HepG2 (cell line): Measurements from ENCODE around the gene CEP131. TPM values are rescaled to one million over a fixed set of nuclear protein-coding genes. Genes with fewer than 3 reads are reported as not detected.

Experiments used
- FOXK2 ChIP-seq: fragments of 450-650 bp; IDR thresholded peaks from 2 replicates; pipeline ENCODE4 v1.6.1; 2016
- FOXM1 ChIP-seq: sonication (generic); formaldehyde crosslinking; IDR thresholded peaks from 2 replicates; pipeline ENCODE4 v1.5.0; 2020; ENCODE audit warnings: missing genetic modification reagents
- HDAC6 ChIP-seq: fragments of 200-600 bp; sonication (generic); IDR thresholded peaks from 2 replicates; pipeline ENCODE4 v1.7.0; 2017; ENCODE audit warnings: mild to moderate bottlenecking, antibody characterized with exemption, low read length, low read depth
- HHEX ChIP-seq: IDR thresholded peaks from 2 replicates; pipeline ENCODE4 v1.6.1; 2016; ENCODE audit warnings: control low read depth
- IKZF1 ChIP-seq: fragments of 450-650 bp; IDR thresholded peaks from 2 replicates; pipeline ENCODE4 v1.7.1; 2016
- MBD4 ChIP-seq: IDR thresholded peaks from 2 replicates; pipeline ENCODE4 v1.6.1; 2012; ENCODE audit warnings: low read length, inconsistent platforms, borderline replicate concordance
- MTA3 ChIP-seq: sonication (generic); formaldehyde crosslinking; IDR thresholded peaks from 2 replicates; pipeline ENCODE4 v1.4.0; 2020; ENCODE audit warnings: missing genetic modification reagents
- ZFP36 ChIP-seq: fragments of 150-350 bp; IDR thresholded peaks from 2 replicates; pipeline ENCODE4 v1.6.1; 2018; ENCODE audit warnings: borderline replicate concordance, low read length, low read depth; ENCODE audit not compliant: partially characterized antibody
- ZNF224 ChIP-seq: sonication (generic); formaldehyde crosslinking; IDR thresholded peaks from 2 replicates; pipeline ENCODE4 v1.5.0; 2020; ENCODE audit warnings: mild to moderate bottlenecking, missing genetic modification reagents
- ZNF263 ChIP-seq: sonication (generic); formaldehyde crosslinking; IDR thresholded peaks from 2 replicates; pipeline ENCODE4 v1.4.0; 2020; ENCODE audit warnings: missing genetic modification reagents
- ZNF800 ChIP-seq: sonication (generic); formaldehyde crosslinking; IDR thresholded peaks from 2 replicates; pipeline ENCODE4 v1.4.0; 2020; ENCODE audit warnings: missing genetic modification reagents
- ZSCAN29 ChIP-seq: sonication (generic); formaldehyde crosslinking; conservative IDR thresholded peaks from 2 replicates; pipeline ENCODE4 v1.4.0; 2020; ENCODE audit warnings: mild to moderate bottlenecking, missing genetic modification reagents
- polyA plus RNA-seq, 8 experiments: library from polyadenylated mRNA; depleted of rRNA in 3 of 8; stranded (reverse) in 7 of 8; unstranded in 1 of 8; fragments of >200 nt; fragmentation: Illumina TruSeq in 4 of 8; extraction: Trizol in 4 of 8; gene quantifications; 2 replicates each; pipeline versions ENCODE4 v1.2.1 to v1.2.3, GENCODE V29; 2011 to 2016; ENCODE audit warnings: low read depth in 4 of 8, missing spikeins in 1 of 8, mixed read lengths in 1 of 8; ENCODE audit not compliant: insufficient read depth in 1 of 8
- total RNA-seq, 5 experiments: library from RNA; depleted of rRNA; stranded (reverse); fragments of >200 nt; fragmentation: Illumina TruSeq; extraction: Trizol; gene quantifications; 2 replicates each; pipeline ENCODE4 v1.2.3, GENCODE V29; 2016; ENCODE audit warnings: low read depth in 1 of 5
- TF ChIP-seq, protein P1 (sequence below): sonication (generic); formaldehyde crosslinking; IDR thresholded peaks from 2 replicates; pipeline ENCODE4 v1.9.0; 2021; ENCODE audit warnings: missing genetic modification reagents, borderline replicate concordance
- TF ChIP-seq, protein P2 (sequence below): sonication (generic); formaldehyde crosslinking; conservative IDR thresholded peaks from 2 replicates; pipeline ENCODE4 v1.8.0; 2022; ENCODE audit warnings: missing genetic modification reagents
- TF ChIP-seq, protein P3 (sequence below): sonication (generic); formaldehyde crosslinking; IDR thresholded peaks from 2 replicates; pipeline ENCODE4 v1.5.0; 2020; ENCODE audit warnings: mild to moderate bottlenecking, missing genetic modification reagents, borderline replicate concordance
- TF ChIP-seq, protein P4 (sequence below): sonication (generic); formaldehyde crosslinking; IDR thresholded peaks from 2 replicates; pipeline ENCODE4 v1.5.1; 2020; ENCODE audit warnings: missing genetic modification reagents, mild to moderate bottlenecking, borderline replicate concordance

CEP131 gene
- total and polyA plus RNA-seq, 2 of the 13 experiments (the other 11 are each of a cell fraction or from before 2014, with no cell fraction given), result 5.0 to 16.8 TPM

GRCh38 chr17:81238490-81238814 lies 15.7 kb upstream of the CEP131 start (continued):
- TF ChIP-seq HDAC6 (no peak), ZNF224 (no peak), ZNF263 (CRISPR knock-in tag) (peak; percentile 86), IKZF1 (no peak), ZNF800 (CRISPR knock-in tag) (no peak), MTA3 (no peak), ZSCAN29 (CRISPR knock-in tag) (no peak), MBD4 (no peak), ZFP36 (no peak), FOXM1 (CRISPR knock-in tag) (no peak), FOXK2 (no peak), HHEX (CRISPR knock-in tag) (no peak)
- TF ChIP-seq, protein P1, sequence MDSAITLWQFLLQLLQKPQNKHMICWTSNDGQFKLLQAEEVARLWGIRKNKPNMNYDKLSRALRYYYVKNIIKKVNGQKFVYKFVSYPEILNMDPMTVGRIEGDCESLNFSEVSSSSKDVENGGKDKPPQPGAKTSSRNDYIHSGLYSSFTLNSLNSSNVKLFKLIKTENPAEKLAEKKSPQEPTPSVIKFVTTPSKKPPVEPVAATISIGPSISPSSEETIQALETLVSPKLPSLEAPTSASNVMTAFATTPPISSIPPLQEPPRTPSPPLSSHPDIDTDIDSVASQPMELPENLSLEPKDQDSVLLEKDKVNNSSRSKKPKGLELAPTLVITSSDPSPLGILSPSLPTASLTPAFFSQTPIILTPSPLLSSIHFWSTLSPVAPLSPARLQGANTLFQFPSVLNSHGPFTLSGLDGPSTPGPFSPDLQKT (CRISPR knock-in tag), result no peak
- TF ChIP-seq, protein P2, sequence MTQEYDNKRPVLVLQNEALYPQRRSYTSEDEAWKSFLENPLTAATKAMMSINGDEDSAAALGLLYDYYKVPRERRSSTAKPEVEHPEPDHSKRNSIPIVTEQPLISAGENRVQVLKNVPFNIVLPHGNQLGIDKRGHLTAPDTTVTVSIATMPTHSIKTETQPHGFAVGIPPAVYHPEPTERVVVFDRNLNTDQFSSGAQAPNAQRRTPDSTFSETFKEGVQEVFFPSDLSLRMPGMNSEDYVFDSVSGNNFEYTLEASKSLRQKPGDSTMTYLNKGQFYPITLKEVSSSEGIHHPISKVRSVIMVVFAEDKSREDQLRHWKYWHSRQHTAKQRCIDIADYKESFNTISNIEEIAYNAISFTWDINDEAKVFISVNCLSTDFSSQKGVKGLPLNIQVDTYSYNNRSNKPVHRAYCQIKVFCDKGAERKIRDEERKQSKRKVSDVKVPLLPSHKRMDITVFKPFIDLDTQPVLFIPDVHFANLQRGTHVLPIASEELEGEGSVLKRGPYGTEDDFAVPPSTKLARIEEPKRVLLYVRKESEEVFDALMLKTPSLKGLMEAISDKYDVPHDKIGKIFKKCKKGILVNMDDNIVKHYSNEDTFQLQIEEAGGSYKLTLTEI (CRISPR knock-in tag), result no peak
- TF ChIP-seq, protein P3, sequence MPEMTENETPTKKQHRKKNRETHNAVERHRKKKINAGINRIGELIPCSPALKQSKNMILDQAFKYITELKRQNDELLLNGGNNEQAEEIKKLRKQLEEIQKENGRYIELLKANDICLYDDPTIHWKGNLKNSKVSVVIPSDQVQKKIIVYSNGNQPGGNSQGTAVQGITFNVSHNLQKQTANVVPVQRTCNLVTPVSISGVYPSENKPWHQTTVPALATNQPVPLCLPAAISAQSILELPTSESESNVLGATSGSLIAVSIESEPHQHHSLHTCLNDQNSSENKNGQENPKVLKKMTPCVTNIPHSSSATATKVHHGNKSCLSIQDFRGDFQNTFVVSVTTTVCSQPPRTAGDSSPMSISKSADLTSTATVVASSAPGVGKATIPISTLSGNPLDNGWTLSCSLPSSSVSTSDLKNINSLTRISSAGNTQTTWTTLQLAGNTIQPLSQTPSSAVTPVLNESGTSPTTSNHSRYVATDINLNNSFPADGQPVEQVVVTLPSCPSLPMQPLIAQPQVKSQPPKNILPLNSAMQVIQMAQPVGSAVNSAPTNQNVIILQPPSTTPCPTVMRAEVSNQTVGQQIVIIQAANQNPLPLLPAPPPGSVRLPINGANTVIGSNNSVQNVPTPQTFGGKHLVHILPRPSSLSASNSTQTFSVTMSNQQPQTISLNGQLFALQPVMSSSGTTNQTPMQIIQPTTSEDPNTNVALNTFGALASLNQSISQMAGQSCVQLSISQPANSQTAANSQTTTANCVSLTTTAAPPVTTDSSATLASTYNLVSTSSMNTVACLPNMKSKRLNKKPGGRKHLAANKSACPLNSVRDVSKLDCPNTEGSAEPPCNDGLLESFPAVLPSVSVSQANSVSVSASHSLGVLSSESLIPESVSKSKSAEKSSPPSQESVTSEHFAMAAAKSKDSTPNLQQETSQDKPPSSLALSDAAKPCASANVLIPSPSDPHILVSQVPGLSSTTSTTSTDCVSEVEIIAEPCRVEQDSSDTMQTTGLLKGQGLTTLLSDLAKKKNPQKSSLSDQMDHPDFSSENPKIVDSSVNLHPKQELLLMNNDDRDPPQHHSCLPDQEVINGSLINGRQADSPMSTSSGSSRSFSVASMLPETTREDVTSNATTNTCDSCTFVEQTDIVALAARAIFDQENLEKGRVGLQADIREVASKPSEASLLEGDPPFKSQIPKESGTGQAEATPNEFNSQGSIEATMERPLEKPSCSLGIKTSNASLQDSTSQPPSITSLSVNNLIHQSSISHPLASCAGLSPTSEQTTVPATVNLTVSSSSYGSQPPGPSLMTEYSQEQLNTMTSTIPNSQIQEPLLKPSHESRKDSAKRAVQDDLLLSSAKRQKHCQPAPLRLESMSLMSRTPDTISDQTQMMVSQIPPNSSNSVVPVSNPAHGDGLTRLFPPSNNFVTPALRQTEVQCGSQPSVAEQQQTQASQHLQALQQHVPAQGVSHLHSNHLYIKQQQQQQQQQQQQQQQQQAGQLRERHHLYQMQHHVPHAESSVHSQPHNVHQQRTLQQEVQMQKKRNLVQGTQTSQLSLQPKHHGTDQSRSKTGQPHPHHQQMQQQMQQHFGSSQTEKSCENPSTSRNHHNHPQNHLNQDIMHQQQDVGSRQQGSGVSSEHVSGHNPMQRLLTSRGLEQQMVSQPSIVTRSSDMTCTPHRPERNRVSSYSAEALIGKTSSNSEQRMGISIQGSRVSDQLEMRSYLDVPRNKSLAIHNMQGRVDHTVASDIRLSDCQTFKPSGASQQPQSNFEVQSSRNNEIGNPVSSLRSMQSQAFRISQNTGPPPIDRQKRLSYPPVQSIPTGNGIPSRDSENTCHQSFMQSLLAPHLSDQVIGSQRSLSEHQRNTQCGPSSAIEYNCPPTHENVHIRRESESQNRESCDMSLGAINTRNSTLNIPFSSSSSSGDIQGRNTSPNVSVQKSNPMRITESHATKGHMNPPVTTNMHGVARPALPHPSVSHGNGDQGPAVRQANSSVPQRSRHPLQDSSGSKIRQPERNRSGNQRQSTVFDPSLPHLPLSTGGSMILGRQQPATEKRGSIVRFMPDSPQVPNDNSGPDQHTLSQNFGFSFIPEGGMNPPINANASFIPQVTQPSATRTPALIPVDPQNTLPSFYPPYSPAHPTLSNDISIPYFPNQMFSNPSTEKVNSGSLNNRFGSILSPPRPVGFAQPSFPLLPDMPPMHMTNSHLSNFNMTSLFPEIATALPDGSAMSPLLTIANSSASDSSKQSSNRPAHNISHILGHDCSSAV (CRISPR knock-in tag), result no peak
- TF ChIP-seq, protein P4, sequence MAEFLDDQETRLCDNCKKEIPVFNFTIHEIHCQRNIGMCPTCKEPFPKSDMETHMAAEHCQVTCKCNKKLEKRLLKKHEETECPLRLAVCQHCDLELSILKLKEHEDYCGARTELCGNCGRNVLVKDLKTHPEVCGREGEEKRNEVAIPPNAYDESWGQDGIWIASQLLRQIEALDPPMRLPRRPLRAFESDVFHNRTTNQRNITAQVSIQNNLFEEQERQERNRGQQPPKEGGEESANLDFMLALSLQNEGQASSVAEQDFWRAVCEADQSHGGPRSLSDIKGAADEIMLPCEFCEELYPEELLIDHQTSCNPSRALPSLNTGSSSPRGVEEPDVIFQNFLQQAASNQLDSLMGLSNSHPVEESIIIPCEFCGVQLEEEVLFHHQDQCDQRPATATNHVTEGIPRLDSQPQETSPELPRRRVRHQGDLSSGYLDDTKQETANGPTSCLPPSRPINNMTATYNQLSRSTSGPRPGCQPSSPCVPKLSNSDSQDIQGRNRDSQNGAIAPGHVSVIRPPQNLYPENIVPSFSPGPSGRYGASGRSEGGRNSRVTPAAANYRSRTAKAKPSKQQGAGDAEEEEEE (CRISPR knock-in tag), result no peak
